ENCODE data around the gene CAMK2D.

Gene CAMK2D

GRCh38 chr4:113502906-113503305, 258.6 kb downstream of the CAMK2D start:
- no peak for DNase-seq

GRCh38 chr4:113502476-113502875, 259.1 kb downstream of the CAMK2D start:
- no peak for DNase-seq

DNA sequence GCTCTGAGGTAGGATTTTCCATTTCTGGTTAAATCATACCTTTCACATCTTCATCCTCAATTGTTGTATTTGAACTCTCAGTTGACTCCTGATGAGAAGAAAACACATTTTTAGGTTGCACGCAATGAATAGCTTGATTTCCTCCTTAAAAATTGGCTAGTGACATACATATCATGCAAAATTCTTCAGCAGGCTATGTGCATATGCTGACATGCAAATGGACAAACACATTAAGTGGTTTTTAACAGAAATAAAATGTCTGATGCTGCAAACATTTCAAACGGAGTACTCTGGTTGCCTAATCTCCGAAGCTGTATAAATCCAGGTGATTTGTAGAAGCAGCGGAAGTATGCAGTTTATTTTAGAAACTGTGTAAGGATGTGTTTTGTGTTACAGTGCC, 261.1 kb downstream of the CAMK2D start:
- DNase-seq, result no peak

GRCh38 chr4:113499696-113500095, 261.8 kb downstream of the CAMK2D start:
- no peak for DNase-seq

GRCh38 chr4:113499166-113499565, 262.4 kb downstream of the CAMK2D start:
- no peak for DNase-seq

DNA sequence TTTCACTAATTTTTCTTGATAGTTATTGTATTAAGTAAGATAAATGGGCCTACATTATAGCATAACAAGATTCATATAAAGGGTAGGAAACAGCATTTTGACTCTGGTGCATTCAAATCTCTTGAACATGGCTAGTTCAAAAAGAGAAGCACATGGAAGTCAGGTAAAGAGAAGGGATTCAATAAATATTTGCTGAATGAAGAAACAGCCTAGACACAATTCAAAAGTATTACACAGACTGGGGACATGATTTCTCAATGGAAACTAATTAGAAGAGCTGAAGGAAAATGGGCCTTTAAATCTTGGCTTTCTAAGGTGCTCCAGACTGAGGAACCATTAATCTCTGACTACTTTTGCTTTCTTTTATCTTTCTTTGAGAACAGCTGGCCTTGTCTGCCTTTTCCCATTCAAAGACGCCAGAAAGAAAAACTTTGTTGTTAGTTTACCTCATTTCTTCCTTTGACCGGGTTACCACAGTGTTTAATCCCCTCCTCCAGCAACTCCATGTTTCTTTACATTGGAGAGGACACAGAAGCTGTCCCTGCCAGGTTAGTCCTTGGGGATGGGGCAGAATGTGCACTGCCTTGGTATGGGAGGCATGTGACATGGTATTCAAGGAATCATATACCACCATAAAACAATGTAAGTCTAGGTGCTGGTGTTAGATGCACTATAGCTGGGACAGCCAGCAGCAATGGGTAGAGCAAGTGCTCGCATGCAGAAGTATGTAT, 264.2 kb downstream of the CAMK2D start:
- DNase-seq, result no peak

- no peak for DNase-seq
Measured at GRCh38 chr4:113496698-113497097, 264.8 kb downstream of the CAMK2D start.

DNA sequence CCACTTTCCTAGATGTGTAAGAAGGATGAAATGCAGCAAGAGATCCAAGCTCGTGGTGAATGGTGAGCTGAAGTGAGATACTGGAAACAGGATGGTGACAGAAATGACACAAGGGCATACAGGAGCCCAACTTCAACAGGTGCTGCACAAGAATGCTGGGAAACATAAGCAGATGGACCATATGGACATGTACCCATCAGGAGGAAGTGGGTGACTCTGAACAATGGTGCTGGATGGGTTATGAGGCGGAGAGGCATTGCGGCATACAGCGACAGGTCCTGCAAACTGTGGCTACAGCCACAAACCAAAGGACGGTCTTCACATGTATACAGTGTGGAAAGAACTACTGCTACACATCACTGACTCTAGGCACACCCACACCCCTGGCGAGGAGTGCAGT, 265.7 kb downstream of the CAMK2D start:
- DNase-seq, result no peak

DNA sequence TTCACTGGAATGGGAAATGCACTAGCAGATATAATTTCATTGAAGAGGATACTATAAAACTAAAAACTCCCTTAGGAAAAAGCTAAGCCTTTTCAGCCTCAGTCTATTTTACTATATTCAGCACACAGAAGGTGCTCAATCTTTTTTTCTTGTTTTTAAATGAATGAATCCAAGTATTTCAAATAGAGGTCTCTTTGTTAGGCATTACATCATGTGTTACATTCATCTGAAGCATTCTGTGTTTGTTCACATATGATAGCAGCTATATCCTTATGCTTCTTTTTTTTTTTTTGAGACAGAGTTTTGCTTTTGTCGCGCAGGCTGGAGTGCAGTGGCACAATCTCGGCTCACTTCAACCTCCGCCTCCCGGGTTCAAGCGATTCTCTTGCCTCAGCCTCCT, 278.4 kb downstream of the CAMK2D start:
- DNase-seq, result no peak

- DNase-seq, result no peak
Measured at GRCh38 chr4:113482325-113482724, 279.2 kb downstream of the CAMK2D start.

GRCh38 chr4:113481820-113482219, 279.7 kb downstream of the CAMK2D start:
- no peak for DNase-seq

DNA sequence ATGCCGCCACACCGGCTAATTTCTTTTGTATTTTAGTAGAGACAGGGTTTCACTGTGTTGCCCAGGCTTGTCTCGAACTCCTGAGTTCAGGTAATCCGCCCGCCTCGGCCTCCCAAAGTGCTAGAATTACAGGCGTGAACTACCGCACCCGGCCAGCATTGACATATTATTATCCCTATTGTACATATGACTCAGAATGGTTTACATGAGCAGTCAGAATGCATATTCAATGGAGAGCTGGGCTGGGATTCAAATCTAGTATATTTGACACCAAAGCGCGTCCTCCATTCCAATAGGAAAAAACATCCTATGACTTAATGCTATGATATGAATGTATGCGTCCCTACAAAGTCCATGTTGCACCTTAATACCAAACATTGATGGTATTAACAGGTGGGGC, 281.4 kb downstream of the CAMK2D start:
- no peak for DNase-seq

GRCh38 chr4:113478032-113478431, 283.5 kb downstream of the CAMK2D start:
- no peak for DNase-seq

- DNase-seq, result no peak
Measured at GRCh38 chr4:113476800-113477199, 284.7 kb downstream of the CAMK2D start.

- no peak for DNase-seq
Measured at GRCh38 chr4:113474017-113474416, 287.5 kb downstream of the CAMK2D start.

DNA sequence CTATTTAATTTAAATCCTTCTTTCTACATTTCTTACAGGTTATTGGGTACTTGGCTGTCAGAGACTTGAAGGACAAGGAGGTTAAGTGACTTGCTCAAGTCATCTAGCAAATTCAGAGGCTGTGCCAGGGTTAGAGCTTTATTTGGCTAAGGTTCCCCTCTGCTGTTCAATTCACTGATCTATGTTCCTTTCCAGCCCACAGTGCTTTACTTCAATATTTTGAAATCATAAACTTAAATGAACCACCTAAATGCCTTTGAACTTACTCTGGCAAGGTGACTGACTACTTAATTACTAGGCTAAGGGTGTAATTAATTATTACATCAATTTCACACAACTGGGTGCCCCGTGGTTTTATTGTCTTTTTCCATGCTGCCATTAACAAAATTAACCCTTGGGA, 288.7 kb downstream of the CAMK2D start:
- DNase-seq, result no peak

DNA sequence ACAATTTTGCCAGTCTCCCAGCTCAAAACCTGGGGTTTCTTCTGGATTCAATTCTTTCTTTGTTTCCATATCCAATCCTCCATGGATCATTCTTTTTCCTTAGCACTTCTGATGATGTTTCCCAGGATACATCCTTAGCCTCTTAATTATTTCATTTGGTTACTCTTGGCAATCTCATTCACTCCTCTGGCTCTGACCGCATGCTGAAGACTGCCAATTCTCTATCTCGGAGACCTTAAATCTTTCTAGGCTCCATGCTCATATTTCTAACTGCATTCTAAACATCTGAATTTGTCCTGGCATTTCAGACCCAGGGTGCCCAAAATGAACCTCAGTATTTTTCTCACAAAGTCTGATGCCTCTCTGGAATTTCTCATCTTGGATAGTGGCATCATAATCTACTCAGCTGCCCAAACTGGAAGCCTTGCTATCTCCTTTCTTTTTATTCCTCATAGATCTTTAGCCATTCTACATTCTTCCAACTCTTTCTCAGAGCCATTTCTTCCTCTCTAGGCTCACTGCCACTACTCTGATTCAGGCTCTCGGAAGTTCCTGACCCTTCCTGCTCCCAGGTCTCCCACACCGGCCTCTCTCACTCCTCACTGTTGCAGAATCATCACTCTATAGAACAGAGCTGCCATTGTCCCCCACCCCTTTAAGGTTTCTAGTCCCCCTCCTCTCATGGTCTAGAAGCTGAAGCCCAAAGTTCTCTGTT, 290.2 kb downstream of the CAMK2D start:
- no peak for DNase-seq

DNA sequence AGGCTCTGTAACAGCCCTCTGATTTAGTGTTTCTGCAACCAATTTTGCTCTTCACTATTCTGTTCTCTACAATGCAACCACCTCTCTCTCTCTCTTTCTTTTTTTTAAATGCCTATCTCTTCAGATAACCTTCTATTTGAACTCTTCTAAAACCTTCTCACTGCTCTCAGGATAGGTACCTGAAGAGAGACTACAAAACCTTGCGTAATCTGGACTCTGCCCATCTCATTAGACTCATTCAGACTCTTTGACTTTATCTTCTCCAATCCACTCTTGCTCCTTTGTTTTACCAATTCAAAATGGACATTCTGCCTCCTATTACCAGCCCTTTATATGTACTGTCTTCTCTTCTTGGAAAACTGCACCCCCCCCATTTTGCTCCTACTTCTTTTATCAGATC, 291.6 kb downstream of the CAMK2D start:
- no peak for DNase-seq

GRCh38 chr4:113469023-113469390, 292.5 kb downstream of the CAMK2D start:
- no peak for DNase-seq

DNA sequence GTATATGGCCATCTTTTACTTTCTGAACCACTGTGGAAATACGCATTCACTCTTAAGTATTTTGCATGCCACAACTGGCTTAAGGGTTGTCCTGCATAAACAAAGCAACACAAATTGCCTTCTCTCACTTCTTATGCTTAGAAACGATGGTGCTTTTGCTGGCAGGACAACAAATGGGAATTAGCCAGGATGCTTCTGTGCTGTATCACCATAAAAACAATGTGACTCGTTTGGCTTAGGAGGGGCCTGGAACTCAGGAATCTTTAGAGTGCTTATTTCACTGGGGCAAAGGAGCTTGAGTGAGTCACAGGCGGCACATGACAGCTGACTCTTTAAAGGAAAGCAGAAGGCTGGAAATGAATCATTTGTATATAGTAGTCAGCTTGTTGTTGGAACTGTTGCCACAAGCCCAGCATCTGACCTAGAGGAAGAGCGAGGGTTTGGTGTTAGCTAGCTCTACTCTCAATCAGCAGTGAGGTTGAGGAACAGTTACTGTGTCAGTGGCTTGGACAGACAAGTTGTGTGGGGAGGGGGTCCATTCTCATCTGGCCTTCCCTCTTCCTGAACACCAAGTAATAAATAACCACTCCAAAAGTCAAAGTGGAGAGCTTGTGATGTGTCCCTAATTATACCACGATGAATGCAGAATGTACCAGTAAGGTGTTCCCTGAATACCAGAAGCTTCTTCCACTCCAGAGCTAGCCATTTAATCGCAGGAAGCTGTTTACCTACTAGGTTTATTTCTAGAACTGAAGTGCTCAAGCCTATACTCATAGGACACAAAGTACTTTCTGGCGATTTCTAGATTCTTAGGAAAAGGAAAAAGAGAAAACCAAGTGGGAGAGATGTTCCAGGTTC, 293.1 kb downstream of the CAMK2D start:
- DNase-seq, result no peak

- no peak for DNase-seq
Measured at GRCh38 chr4:113467581-113467980, 294.0 kb downstream of the CAMK2D start.

DNA sequence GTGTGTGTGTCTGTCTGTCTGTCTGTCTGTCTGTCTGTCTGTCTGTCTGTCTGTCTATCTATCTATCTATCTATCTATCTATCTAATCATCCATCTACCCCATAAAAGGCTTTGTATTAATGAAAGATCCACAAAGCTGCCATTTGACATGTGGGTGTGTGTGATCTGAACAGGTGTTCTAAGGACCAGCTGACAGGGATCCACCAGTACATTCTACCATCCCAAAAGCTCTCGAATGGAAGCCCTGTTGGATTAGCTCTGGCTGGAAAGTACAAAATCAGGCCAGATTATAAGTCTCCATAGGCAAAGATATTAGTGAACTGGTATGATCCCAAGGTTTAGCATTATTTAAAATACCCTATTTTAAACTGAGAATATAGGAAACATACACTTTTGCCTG, 299.3 kb downstream of the CAMK2D start:
- no peak for DNase-seq

DNA sequence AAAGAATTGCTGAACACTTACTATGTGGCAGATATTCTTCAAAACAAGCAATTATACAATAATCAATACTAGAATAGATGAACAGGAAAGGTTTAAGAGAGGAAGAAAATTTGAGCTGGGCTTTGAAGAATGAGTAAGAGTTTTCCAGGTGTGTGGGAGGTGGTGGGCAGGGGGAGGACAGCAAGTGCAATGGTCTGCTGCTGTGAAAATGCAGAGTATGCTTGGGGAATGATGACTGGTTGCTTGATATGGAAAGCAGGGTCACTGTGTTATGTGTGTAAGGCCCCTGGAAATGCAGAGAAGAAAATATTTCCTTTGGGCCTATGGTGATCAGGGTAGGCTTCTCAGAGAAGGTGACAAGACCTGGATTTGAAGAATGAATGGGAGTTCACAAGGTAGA, 300.3 kb downstream of the CAMK2D start:
- no peak for DNase-seq

DNA sequence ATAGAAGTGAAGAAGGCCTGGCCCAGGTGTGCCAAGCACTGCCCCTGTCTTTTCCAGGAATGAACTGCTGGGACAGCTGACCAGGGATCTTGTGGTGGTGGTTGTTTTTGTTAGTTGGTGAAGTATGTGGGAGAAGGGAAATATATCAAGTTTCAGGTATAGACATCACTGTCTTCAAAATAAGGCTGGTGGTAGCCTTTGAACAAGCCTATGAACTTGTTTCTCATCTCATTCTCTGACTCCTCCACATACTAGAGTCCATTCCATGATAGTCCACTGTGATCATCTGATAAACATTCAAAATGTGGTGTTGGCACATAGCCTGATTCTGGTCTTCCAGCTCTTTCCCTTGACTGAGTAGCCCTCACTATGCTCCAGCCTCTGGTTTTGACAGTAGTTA, 303.7 kb downstream of the CAMK2D start:
- no peak for DNase-seq

Data from GF-D8 (cell line).